ENCODE results near the gene RBM23.
"Not testable (repeated sequence)": the region's sequence is repeated elsewhere in the genome, so short reads cannot be mapped to it uniquely, and the experiment has no call there.

The RBM23 gene

GRCh38 chr14:22860377-22860776 lies 58.6 kb downstream of the RBM23 start:
- DNase-seq = not testable (repeated sequence)

- DNase-seq = no peak
These were observed 62.5 kb downstream of the RBM23 start for GRCh38 chr14:22856428-22856827.

- DNase-seq = no peak
These were observed 63.8 kb downstream of the RBM23 start for GRCh38 chr14:22854963-22855724.

- DNase-seq = not testable (repeated sequence)
These were observed 64.7 kb downstream of the RBM23 start for GRCh38 chr14:22854296-22854695.

- DNase-seq = no peak
These were observed 65.8 kb downstream of the RBM23 start for GRCh38 chr14:22852940-22853767.

- no peak for DNase-seq
These were observed 66.4 kb downstream of the RBM23 start for GRCh38 chr14:22852599-22852939.

GRCh38 chr14:22852178-22852577 lies 66.8 kb downstream of the RBM23 start:
- not testable (repeated sequence) for DNase-seq

GRCh38 chr14:22850944-22851764 lies 67.8 kb downstream of the RBM23 start:
- no peak for DNase-seq

- DNase-seq = no peak
These were observed 69.6 kb downstream of the RBM23 start for GRCh38 chr14:22849212-22849819.

GRCh38 chr14:22848351-22849164 lies 70.4 kb downstream of the RBM23 start:
- DNase-seq = no peak

- DNase-seq = no peak
These were observed 71.1 kb downstream of the RBM23 start for GRCh38 chr14:22847661-22848341.

- no peak for DNase-seq
These were observed 72.1 kb downstream of the RBM23 start for GRCh38 chr14:22846811-22847307.

- no peak for DNase-seq
These were observed 72.9 kb downstream of the RBM23 start for GRCh38 chr14:22845821-22846625.

GRCh38 chr14:22845103-22845394 lies 73.9 kb downstream of the RBM23 start:
- no peak for DNase-seq

GRCh38 chr14:22844221-22845102 lies 74.5 kb downstream of the RBM23 start:
- no peak for DNase-seq
